Parathyroid adenoma (tissue), 2 donors: ENCODE data around the gene GABARAPL2.
A peak's percentile ranks its signal among the peaks of the same experiment; 100 is the strongest.

Experiments
- H2AFZ ChIP-seq: fragments of 300-600 bp; sonication (generic); one replicate; pipeline ENCODE4 v1.7.0; 2017; ENCODE audit warnings: antibody characterized with exemption, mild to moderate bottlenecking
- H3K27ac ChIP-seq: fragments of 300-600 bp; sonication (generic); one replicate; pipeline ENCODE4 v1.7.0; 2017
- H3K27me3 ChIP-seq: fragments of 300-600 bp; sonication (generic); one replicate; pipeline ENCODE4 v1.7.0; 2017; ENCODE audit warnings: low read length; ENCODE audit not compliant: control insufficient read depth, insufficient read depth
- H3K36me3 ChIP-seq: fragments of 300-600 bp; sonication (generic); one replicate; pipeline ENCODE4 v1.7.0; 2017; ENCODE audit warnings: low read length; ENCODE audit not compliant: control insufficient read depth, insufficient read depth
- H3K4me1 ChIP-seq: fragments of 300-600 bp; sonication (generic); one replicate; pipeline ENCODE4 v1.7.0; 2017; ENCODE audit warnings: control low read depth
- H3K4me2 ChIP-seq: fragments of 300-600 bp; sonication (generic); one replicate; pipeline ENCODE4 v1.7.0; 2017; ENCODE audit warnings: low read length
- H3K4me3 ChIP-seq: fragments of 300-600 bp; sonication (generic); one replicate; pipeline ENCODE4 v1.7.0; 2017; ENCODE audit warnings: low read depth, low read length
- H3K79me2 ChIP-seq: fragments of 300-600 bp; sonication (generic); one replicate; pipeline ENCODE4 v1.7.0; 2017; ENCODE audit warnings: control low read depth
- H3K9ac ChIP-seq: fragments of 300-600 bp; sonication (generic); one replicate; pipeline ENCODE4 v1.7.0; 2017; ENCODE audit warnings: mild to moderate bottlenecking
- H3K9me3 ChIP-seq: fragments of 300-600 bp; sonication (generic); one replicate; pipeline ENCODE4 v1.7.0; 2017; ENCODE audit warnings: low read length; ENCODE audit not compliant: control insufficient read depth
- TF ChIP-seq, protein P1 (sequence below): fragments of 300-600 bp; sonication (generic); IDR thresholded peaks from one replicate; pipeline ENCODE4 v1.7.0; 2017; ENCODE audit warnings: antibody characterized with exemption, mild to moderate bottlenecking
- donor health status: primary hyperparathyroidism.

The GABARAPL2 gene, protein sequence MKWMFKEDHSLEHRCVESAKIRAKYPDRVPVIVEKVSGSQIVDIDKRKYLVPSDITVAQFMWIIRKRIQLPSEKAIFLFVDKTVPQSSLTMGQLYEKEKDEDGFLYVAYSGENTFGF

GRCh38 chr16:75566040-75566757 is at the start of gene GABARAPL2:
GABARAPL2 (plus strand) TSS chr16:75566379; CDS start chr16:75566487, 108 bp downstream.
- Histone ChIP-seq H3K4me2 (peak within 1 kb of the TSS; percentile 98), H2AFZ (peak within 1 kb of the TSS; percentile 85), H3K79me2 (peaks cover 37% of the 10 kb centered on the region), H3K36me3 (no peaks in the 10 kb centered on the region), H3K9ac (peak within 1 kb of the TSS; percentile 56), H3K4me1 (no peaks in the 10 kb centered on the region), H3K27me3 (no peaks in the 10 kb centered on the region), H3K27ac (peak within 1 kb of the TSS; percentile 59), H3K9me3 (no peaks in the 10 kb centered on the region), H3K4me3 (peak within 1 kb of the TSS; percentile 94)
- TF ChIP-seq, protein P1, sequence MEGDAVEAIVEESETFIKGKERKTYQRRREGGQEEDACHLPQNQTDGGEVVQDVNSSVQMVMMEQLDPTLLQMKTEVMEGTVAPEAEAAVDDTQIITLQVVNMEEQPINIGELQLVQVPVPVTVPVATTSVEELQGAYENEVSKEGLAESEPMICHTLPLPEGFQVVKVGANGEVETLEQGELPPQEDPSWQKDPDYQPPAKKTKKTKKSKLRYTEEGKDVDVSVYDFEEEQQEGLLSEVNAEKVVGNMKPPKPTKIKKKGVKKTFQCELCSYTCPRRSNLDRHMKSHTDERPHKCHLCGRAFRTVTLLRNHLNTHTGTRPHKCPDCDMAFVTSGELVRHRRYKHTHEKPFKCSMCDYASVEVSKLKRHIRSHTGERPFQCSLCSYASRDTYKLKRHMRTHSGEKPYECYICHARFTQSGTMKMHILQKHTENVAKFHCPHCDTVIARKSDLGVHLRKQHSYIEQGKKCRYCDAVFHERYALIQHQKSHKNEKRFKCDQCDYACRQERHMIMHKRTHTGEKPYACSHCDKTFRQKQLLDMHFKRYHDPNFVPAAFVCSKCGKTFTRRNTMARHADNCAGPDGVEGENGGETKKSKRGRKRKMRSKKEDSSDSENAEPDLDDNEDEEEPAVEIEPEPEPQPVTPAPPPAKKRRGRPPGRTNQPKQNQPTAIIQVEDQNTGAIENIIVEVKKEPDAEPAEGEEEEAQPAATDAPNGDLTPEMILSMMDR: no peak

GRCh38 chr16:75519175-75519574 is 47.0 kb upstream of the GABARAPL2 start:
- Histone ChIP-seq H3K36me3 (no peaks in the 10 kb centered on the region), H3K9me3 (no peaks in the 10 kb centered on the region), H3K27ac (no peak overlapping the region), H2AFZ (no peak overlapping the region), H3K4me2 (no peak overlapping the region), H3K4me1 (no peaks in the 10 kb centered on the region), H3K79me2 (no peaks in the 10 kb centered on the region), H3K4me3 (no peak overlapping the region), H3K9ac (no peak overlapping the region), H3K27me3 (no peaks in the 10 kb centered on the region)
- TF ChIP-seq, protein P1: no peak

GRCh38 chr16:75526032-75526790 is 40.0 kb upstream of the GABARAPL2 start:
- no peaks in the 10 kb centered on the region for H3K4me1 ChIP-seq
- no peak overlapping the region for H3K4me3 ChIP-seq
- H2AFZ ChIP-seq: no peak overlapping the region
- no peak overlapping the region for H3K4me2 ChIP-seq
- H3K36me3 ChIP-seq: no peaks in the 10 kb centered on the region
- TF ChIP-seq, protein P1: no peak
- no peaks in the 10 kb centered on the region for H3K79me2 ChIP-seq
- no peak overlapping the region for H3K27ac ChIP-seq
- no peaks in the 10 kb centered on the region for H3K27me3 ChIP-seq
- H3K9ac ChIP-seq: no peak overlapping the region
- H3K9me3 ChIP-seq: no peaks in the 10 kb centered on the region

DNA sequence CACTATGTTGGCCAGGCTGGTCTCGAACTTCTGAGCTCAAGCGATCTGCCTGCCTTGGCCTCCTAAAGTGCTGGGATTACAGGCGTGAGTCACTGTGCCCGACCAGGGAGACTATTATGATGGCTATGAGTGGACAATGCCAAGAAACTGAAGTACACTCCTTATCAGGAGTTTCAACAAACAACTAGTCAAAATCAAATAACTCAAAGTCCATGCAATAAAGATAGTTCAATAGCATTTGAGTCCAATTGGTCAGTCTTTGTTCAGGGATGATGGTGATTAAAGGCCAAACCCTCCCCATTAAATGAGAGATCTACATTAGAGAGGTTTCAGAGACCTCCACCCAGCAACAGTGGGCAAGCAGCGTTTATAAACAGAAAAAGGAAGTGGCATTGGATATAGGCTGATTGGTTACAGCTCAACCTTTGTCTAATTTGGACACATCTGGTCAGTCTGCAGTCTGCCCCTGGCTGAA is 38.3 kb upstream of the GABARAPL2 start:
- no peak overlapping the region for H3K4me2 ChIP-seq
- no peak overlapping the region for H3K27ac ChIP-seq
- no peaks in the 10 kb centered on the region for H3K27me3 ChIP-seq
- H3K4me3 ChIP-seq: no peak overlapping the region
- H3K36me3 ChIP-seq: no peaks in the 10 kb centered on the region
- H3K9me3 ChIP-seq: no peaks in the 10 kb centered on the region
- H3K79me2 ChIP-seq: no peaks in the 10 kb centered on the region
- no peak overlapping the region for H2AFZ ChIP-seq
- TF ChIP-seq, protein P1: no peak
- H3K4me1 ChIP-seq: no peaks in the 10 kb centered on the region
- no peak overlapping the region for H3K9ac ChIP-seq
